GM18505 (cell line): ENCODE results near the gene YTHDF2.
"Not testable (repeated sequence)": the region's sequence is repeated elsewhere in the genome, so short reads cannot be mapped to it uniquely, and the experiment has no call there.

ENCODE experiments used
- ATAC-seq: cut with Tn5 transposase; IDR thresholded peaks from one replicate; pipeline ENCODE4 v1.9.1; 2021; ENCODE audit not compliant: unreplicated experiment
- POLR2A ChIP-seq: IDR thresholded peaks from 4 replicates; pipeline ENCODE4 v1.6.1; 2011; ENCODE audit warnings: borderline replicate concordance; ENCODE audit not compliant: insufficient read depth, insufficient read length; ENCODE audit errors: extremely low read depth

YTHDF2 gene

DNA sequence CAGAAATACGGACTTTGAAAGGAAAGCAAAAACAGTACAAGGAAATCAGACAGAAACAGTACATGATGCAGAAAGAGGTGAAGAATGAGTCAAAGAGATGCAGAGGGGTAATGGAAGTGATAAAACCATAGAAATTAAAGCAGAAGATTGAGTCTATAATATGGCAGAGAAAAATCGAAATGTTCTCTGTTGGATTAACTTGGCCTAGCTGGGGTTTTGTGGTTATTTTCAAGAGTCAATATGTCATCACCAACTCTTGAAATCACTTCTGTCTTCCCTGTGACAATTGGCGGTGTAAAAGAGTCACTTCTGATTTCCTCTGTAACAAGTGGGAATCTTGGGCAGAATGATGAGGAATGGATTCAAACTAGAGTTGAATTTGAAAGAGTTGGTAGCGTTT, 7.4 kb downstream of the YTHDF2 start:
- no peak for TF ChIP-seq POLR2A

GRCh38 chr1:28745653-28746173, 9.0 kb downstream of the YTHDF2 start:
- no peak for ATAC-seq
- TF ChIP-seq POLR2A = no peak

More for the DNA sequence above, 7.4 kb downstream of the YTHDF2 start:
- no peak for ATAC-seq

DNA sequence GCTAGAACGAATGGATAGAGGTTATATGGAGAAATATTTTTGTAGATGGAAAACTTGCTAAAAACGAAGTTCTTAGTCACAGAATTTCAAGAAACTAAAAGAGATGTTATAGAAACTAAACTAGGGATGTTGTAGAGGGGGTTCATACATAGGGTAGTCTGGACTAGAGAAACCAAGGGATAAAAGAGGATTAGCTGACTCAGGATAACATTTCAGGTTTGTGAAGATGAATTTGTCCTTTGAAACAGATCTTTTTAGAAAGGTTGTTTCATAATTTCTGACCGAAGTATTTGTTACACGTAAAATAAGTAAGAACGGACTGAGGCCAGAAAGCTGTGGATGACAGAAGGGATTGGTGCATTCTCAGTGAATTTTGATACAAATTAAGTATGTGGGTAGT, 13.6 kb downstream of the YTHDF2 start:
- no peak for ATAC-seq

DNA sequence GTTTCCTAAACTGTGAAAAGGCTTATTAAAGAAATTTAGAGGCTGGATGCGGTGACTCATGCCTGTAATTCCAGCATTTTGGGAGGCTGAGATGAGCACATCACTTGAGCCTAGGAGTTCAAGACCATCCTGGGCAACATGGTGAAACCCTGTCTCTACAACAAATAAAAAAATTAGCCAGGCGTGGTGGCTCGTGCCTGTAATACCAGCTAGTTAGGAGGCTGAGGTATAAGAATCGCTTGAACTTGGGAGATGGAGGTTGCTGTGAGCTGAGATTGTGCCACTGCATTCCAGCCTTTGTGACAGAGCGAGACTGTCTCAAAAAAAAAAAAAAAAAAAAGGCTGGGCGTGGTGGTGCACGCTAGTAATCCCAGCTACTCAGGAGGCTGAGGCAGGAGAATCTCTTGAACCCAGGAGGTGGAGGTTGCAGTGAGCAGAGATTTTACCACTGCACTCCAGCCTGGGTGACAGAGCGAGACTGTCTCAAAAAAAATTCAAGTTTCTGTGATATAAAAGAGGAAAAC, 14.1 kb downstream of the YTHDF2 start:
- not testable (repeated sequence) for ATAC-seq

More for the DNA sequence above, 13.6 kb downstream of the YTHDF2 start:
- TF ChIP-seq POLR2A = no peak

DNA sequence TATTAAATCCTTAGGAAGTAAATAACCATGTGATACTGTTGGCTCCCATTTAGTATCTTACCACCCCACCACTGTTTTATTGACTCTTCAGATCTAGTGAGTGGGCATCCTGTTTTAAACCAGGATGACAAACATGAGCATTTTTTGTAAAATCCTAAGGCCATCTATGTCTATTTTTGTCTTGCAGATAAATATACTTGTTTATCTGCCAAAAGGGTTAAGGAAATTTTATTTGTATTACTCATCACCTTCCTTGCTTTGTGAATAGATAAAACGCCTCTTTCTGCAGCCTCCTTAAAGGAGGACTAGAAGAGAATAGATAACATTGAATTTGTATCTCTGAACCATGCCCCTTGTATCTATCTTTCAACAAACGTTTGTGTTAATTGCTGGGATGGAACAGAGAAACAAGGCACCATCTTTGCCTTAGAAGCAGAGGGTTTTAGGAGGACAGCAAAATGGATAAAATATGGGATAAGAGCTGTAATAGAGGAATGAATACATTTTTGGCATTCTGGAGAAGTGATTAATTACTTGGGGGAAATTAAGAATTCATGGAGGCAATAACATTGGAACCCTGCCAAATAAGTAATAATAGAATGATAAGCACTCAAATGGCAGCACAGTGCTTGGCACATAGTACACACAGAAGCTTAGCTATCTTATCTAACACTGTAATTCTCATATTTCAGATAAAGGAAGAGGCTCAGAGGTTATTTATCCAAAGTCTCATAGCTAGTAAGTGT, 14.7 kb downstream of the YTHDF2 start:
- no peak for ATAC-seq
- TF ChIP-seq POLR2A = no peak

GRCh38 chr1:28755701-28756100, 19.0 kb downstream of the YTHDF2 start:
- no peak for ATAC-seq
- no peak for TF ChIP-seq POLR2A

GRCh38 chr1:28756846-28757245, 20.1 kb downstream of the YTHDF2 start:
- ATAC-seq = no peak
- no peak for TF ChIP-seq POLR2A

GRCh38 chr1:28758420-28758819, 21.7 kb downstream of the YTHDF2 start:
- ATAC-seq = no peak

DNA sequence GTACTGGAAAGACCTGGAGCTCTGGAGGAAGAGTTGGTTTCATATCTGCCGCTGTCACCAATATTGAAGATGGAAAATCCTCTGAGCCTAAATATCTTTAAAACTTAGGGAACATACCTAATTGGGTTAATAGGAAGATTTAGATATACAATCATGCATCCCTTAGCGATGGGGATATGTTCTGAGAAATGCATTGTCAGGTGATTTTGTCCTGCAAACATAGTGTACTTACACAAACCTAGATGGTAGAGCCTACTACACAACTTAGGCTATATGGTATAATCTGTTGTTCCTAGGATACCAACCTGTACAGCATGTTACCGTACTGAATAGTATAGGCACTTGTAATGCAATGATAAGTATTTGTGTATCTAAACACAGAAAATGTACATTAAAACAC, 22.5 kb downstream of the YTHDF2 start:
- no peak for TF ChIP-seq POLR2A
- no peak for ATAC-seq

More at GRCh38 chr1:28758420-28758819, 21.7 kb downstream of the YTHDF2 start:
- TF ChIP-seq POLR2A = no peak

DNA sequence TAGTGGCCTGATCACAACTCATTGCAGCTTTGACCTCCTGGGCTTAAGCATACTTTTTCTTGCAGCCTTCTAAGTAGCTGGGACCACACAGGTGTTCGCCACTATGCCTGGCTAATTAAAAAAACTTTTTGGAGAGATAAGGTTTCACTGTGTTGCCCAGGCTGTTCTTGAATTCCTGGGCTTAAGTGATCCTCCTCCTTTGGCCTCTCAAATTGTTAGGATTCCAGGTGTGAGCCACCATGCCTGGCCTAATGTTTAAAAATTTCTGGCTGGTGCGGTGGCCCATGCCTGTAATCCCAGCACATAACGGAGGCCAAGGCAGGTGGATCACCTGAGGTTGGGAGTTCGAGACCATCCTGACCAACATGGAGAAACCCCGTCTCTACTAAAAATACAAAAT, 24.4 kb downstream of the YTHDF2 start:
- TF ChIP-seq POLR2A = no peak
- ATAC-seq = no peak

GRCh38 chr1:28766532-28767183, 29.9 kb downstream of the YTHDF2 start:
- no peak for ATAC-seq
- no peak for TF ChIP-seq POLR2A

- TF ChIP-seq POLR2A = no peak
- no peak for ATAC-seq
These were observed 33.9 kb downstream of the YTHDF2 start for GRCh38 chr1:28770601-28771165.

- ATAC-seq = not testable (repeated sequence)
These were observed 35.2 kb downstream of the YTHDF2 start for GRCh38 chr1:28771921-28772320.

DNA sequence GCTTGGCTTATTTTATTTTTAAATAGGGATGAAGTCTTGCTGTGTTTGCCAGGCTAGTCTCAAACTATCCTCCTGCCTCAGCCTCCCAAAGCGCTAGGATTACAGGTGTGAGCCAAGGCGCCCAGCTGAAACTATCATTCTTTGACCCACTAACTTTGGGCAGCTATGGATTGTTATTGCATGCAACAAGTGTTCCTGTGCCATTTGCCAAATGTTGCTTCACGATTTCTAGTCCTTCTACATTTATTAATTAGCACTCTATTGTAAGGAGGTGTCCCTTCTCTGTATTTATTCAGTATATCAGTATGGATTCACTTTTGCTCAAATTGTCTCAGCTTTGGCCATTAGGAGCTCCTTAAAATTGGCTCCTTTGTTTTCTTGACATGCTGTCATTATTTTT, 36.4 kb downstream of the YTHDF2 start:
- ATAC-seq = no peak
- no peak for TF ChIP-seq POLR2A
